Progenitor cell of endocrine pancreas (in vitro differentiated cells): Measurements from ENCODE around the gene SEZ6L. TPM values are rescaled to one million over a fixed set of nuclear protein-coding genes. Genes with fewer than 3 reads are reported as not detected.

ENCODE experiments used
- DNase-seq: peaks from one replicate; pipeline ENCODE4 v3.0.0; 2021; ENCODE audit warnings: low spot score; ENCODE audit not compliant: unreplicated experiment
- H3K27ac Mint-ChIP-seq: 2 replicates; pipeline ENCODE4 v1.8.0; 2021; ENCODE audit warnings: mild to moderate bottlenecking, moderate library complexity, mixed read lengths
- H3K27me3 Mint-ChIP-seq: 2 replicates; pipeline ENCODE4 v1.8.0; 2021; ENCODE audit warnings: mixed read lengths
- H3K36me3 Mint-ChIP-seq: 2 replicates; pipeline ENCODE4 v1.8.0; 2022; ENCODE audit warnings: mixed read lengths; ENCODE audit not compliant: insufficient read depth
- H3K4me1 Mint-ChIP-seq: 2 replicates; pipeline ENCODE4 v1.8.0; 2021; ENCODE audit warnings: low read depth, mixed read lengths
- H3K4me3 Mint-ChIP-seq: 2 replicates; pipeline ENCODE4 v1.8.0; 2021; ENCODE audit warnings: low read depth, mild to moderate bottlenecking, moderate library complexity, mixed read lengths
- H3K9me3 Mint-ChIP-seq: 2 replicates; pipeline ENCODE4 v1.8.0; 2021; ENCODE audit warnings: low read depth, mixed read lengths
- total RNA-seq: library from RNA; stranded (reverse); gene quantifications from 2 replicates; pipeline ENCODE4 v1.2.1, GENCODE V29; 2021
- TF ChIP-seq, protein P1 (sequence below): fragments of 200-600 bp; sonication (generic); IDR thresholded peaks from one replicate; pipeline ENCODE4 v1.5.0; 2021; ENCODE audit warnings: antibody characterized with exemption, mild to moderate bottlenecking; ENCODE audit not compliant: unreplicated experiment

Gene SEZ6L
- total RNA-seq, 1 donor from 2014 or later: 26.2 TPM

DNA sequence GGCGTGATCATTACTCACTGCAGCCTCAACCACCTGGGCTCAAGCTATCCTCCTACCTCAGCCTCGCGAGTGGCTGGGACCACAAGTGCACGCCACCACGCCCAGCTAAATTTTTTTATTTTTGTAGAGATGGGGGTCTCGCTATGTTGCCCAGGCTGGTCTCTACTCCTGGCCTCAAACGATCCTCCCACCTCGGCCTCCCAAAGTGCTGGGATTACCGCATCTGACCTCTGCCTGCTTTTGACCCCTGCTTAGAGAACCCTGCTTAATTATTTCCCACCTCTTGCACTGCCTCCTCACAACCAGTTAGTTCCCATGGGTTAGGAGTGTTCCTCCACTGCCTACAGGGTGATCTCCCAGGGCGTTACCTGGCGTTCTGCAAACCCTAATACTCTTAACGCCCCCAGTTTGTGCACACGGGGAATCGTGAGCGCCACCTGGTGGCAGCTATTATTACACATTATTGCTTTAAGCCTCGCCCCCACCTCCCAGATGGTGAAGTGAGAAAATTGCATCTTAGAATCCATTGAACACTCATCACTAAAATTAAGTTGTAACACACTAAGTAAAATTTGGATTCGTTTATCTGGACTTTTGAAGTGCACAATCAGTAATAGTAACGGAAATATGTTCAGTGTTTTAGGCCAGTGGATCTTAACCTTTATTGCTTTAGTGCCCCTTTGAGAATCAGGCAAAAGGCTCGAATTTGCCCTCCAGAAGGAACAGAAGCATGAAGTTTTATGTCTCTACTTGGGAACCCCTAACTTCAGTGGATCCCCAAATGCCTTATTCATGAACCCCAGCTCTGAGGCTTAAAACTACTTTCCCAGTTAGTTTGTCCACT, 198.4 kb downstream of the SEZ6L start:
- Mint-ChIP-seq H3K27ac (no peak overlapping the region), H3K36me3 (no peaks in the 10 kb centered on the region), H3K4me1 (no peaks in the 10 kb centered on the region), H3K4me3 (no peak overlapping the region), H3K9me3 (no peaks in the 10 kb centered on the region), H3K27me3 (peaks cover 10% of the 10 kb centered on the region)
- TF ChIP-seq, protein P1, sequence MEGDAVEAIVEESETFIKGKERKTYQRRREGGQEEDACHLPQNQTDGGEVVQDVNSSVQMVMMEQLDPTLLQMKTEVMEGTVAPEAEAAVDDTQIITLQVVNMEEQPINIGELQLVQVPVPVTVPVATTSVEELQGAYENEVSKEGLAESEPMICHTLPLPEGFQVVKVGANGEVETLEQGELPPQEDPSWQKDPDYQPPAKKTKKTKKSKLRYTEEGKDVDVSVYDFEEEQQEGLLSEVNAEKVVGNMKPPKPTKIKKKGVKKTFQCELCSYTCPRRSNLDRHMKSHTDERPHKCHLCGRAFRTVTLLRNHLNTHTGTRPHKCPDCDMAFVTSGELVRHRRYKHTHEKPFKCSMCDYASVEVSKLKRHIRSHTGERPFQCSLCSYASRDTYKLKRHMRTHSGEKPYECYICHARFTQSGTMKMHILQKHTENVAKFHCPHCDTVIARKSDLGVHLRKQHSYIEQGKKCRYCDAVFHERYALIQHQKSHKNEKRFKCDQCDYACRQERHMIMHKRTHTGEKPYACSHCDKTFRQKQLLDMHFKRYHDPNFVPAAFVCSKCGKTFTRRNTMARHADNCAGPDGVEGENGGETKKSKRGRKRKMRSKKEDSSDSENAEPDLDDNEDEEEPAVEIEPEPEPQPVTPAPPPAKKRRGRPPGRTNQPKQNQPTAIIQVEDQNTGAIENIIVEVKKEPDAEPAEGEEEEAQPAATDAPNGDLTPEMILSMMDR: peak; percentile 84
- DNase-seq: peak; percentile 28

DNA sequence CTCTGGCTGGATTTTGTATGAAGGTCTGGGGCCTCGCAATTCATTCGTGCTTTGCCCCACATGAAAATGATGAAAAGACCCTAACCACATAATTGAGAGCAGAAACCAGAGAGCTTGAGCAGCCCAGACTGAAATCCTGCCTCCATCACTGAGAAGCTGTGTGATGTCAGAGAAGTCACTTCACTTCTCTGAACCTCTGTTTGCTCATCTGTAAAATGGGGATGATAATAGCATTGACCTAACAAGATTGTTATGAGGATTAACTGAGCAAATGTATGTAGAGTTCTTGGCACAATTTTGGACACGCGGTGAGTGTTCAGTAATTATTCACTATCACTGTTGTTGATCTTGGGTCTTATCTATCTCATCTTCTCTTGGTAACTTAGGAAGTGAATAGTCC, 203.6 kb downstream of the SEZ6L start:
- no peak overlapping the region for H3K4me3 Mint-ChIP-seq
- TF ChIP-seq, protein P1: no peak
- DNase-seq: no peak
- H3K9me3 Mint-ChIP-seq: no peaks in the 10 kb centered on the region
- no peaks in the 10 kb centered on the region for H3K36me3 Mint-ChIP-seq
- H3K4me1 Mint-ChIP-seq: peaks cover 1% of the 10 kb centered on the region
- H3K27ac Mint-ChIP-seq: no peak overlapping the region
- peaks cover 11% of the 10 kb centered on the region for H3K27me3 Mint-ChIP-seq

DNA sequence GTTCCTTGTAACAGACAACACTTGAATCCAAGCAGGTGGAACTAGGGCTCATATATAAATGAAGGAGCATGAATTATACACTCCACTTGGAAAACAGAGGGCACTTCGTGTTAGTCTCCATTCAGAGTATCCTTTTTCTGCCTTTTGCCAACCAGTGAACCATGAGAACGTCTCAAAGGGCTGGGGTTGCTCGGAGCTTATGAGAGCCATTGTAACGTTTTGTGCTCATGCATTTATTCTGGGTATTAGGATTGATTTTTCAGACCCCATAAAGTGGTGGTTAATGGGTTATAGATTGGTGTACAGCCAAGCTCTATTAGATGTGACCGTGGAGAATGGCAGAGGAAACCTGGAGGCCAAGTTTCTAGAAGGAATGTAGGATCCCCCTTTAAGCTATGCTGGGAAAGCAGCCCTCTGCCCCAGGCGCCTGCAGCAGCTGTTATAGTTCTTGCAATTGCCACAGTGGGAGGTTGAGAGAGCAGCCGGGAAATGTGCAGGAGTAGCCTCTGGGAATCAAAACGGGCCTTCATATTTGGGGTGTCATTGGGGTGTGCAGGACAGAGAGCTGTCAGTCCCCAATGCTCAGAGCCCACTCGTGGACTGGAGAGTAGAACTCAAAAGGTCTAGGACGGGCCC, 205.2 kb downstream of the SEZ6L start:
- TF ChIP-seq, protein P1: no peak
- H3K27me3 Mint-ChIP-seq: peaks cover 20% of the 10 kb centered on the region
- peaks cover 1% of the 10 kb centered on the region for H3K4me1 Mint-ChIP-seq
- H3K36me3 Mint-ChIP-seq: peaks cover 1% of the 10 kb centered on the region
- DNase-seq: no peak
- H3K9me3 Mint-ChIP-seq: peaks cover 3% of the 10 kb centered on the region
- no peak overlapping the region for H3K4me3 Mint-ChIP-seq
- no peak overlapping the region for H3K27ac Mint-ChIP-seq

DNA sequence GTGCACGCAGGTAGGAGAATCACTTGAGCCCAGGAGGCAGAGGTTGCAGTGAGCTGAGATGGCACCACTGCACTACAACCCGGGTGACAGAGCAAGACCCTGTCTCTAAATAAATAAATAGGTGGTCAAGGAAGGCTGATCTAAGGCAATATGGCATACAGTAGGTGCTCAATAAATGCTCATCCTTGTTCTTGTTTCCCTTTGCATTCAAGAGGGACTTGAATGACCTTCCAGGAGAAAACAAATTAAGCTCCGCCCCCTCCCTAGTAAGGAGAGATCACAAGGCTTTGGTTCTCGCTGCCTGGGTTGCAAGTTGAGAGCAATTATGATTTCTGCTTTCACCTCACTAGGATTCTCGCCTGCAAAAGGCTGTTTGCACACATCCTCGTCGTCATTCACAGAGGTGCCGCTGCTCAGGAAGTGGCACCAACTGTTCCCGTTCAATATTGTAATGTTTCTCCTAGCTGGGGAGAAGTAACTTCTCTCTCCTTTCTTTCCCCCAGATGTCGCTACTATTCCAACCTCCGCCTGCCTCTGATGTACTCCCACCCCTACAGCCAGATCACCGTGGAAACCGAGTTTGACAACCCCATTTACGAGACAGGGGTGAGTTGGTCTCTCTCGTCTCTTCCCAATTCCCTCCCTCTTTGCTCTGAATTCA, 208.0 kb downstream of the SEZ6L start:
- no peak for DNase-seq
- Mint-ChIP-seq H3K9me3 (peaks cover 3% of the 10 kb centered on the region), H3K4me3 (no peak overlapping the region), H3K36me3 (peaks cover 1% of the 10 kb centered on the region), H3K27ac (no peak overlapping the region), H3K27me3 (peaks cover 28% of the 10 kb centered on the region), H3K4me1 (peaks cover 1% of the 10 kb centered on the region)
- TF ChIP-seq, protein P1: no peak

DNA sequence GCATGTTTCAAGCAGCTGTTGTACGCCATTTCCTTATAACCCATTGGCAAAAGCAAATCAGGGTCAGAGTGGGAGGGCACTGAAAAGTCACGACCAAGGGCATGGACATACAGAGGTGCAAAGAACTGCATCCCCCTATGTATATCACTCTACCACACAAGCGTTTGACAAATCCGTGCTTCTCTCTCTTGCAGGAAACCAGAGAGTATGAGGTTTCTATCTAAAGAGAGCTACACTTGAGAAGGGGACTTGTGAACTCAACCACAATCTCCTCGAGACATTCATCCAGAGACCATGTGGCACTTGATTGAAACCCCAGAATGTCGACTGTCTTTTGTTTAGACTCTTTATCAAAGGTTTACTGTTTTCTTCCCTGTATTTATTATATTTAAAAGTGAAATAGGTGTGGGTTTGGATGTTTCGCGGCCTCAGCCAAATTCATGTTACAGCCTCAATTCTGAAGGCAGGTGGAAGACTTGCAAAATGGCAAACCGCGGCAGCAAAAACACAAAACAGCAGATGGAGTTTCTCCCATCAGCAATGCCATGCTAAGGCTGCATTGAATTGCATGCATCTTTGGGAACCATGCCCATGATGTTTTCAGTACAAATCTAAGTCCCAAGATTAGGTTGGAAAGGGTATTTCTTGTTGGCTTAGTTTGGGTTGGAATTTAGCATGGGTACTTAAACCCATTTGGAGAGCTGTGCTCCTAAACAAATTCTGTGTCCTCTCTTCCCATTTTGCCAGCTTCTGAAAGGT, 211.0 kb downstream of the SEZ6L start:
- peaks cover 3% of the 10 kb centered on the region for H3K9me3 Mint-ChIP-seq
- DNase-seq: no peak
- peaks cover 1% of the 10 kb centered on the region for H3K36me3 Mint-ChIP-seq
- peaks cover 22% of the 10 kb centered on the region for H3K27me3 Mint-ChIP-seq
- TF ChIP-seq, protein P1: no peak
- no peak overlapping the region for H3K4me3 Mint-ChIP-seq
- no peak overlapping the region for H3K27ac Mint-ChIP-seq
- peaks cover 2% of the 10 kb centered on the region for H3K4me1 Mint-ChIP-seq
